ENCODE measurements around the gene FOXO3. TPM values are rescaled to one million over a fixed set of nuclear protein-coding genes. Genes with fewer than 3 reads are reported as not detected.

Gene FOXO3
- polyA plus RNA-seq, 1 of the 3 experiments (the other 2 are of a cell fraction), result 8.1 TPM

DNA sequence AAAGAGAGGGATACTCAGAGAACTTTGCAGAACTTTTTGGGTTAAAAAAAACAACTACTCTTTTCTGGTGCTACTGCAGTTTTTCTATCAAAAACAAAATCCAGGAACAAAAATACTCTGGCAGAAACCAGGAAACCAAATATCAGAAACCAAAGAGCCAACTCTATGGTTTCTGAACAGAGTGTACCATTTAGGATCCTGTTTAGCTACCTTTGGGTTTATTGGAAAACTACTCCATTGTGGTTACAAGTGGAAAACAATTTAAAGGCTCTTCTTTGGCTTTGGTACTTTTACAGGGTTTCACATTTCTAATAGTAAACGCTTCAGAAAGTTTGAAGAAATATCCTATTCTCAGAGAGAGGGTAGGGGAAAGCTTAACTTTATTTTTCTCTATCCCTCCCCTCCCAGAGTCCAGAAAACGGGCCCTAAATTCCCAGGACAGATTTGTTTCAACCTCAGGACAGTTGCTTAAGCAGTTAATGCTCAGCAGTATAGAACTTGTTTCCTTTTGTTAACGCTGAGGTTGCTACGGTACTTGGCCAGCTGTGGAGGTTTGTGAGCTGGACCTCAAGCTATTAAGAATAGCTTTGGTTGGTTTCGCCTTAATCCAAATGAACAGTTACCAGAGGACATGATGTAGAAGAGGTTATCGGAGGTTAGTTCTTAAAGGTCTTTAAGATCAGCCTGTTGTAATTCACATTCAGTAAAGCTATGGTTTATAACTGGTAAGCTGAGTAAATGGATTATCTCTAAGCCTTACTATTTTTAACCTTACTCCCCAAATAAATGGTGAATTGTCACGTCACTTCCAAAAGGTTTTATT is 47.9 kb downstream of the FOXO3 start:
- Histone ChIP-seq H3K9me2 (no peaks in the 10 kb centered on the region), H3K9me3 (no peaks in the 10 kb centered on the region), H3K9ac (no peak overlapping the region), H2AFZ (ENCODE audit: low read depth) (no peak overlapping the region), H3K4me3 (ENCODE audit: low read depth in 2 of 2, low read length in 1 of 2) (no peak overlapping the region), H3K27me3 (ENCODE audit: insufficient read depth) (no peaks in the 10 kb centered on the region), H4K20me1 (ENCODE audit: insufficient read depth) (peaks cover 53% of the 10 kb centered on the region), H3F3A (replicated peaks; ENCODE audit: insufficient read depth) (no peaks in the 10 kb centered on the region), H3K27ac (ENCODE audit: low read depth in 2 of 2, low read length in 1 of 2) (peak overlapping the region in 1 of 2 experiments; percentile 16; a peak in 1 of 4 replicates), H3K4me1 (ENCODE audit: control insufficient read depth in 1 of 2, insufficient read depth in 2 of 2, low read depth in 1 of 2, low read length in 1 of 2) (peaks cover 12 to 16% of the 10 kb centered on the region in 2 experiments; a peak in 3 of 4 replicates), H3K4me2 (no peak overlapping the region), H3K36me3 (replicated peaks in 1 of 2; ENCODE audit: control insufficient read depth in 1 of 2, insufficient read depth in 2 of 2, low read length in 1 of 2) (peaks cover 0 to 9% of the 10 kb centered on the region in 2 experiments), H3K79me2 (ENCODE audit: insufficient read depth) (peaks cover 82% of the 10 kb centered on the region)
- TF ChIP-seq NFIC (IDR thresholded peaks at IDR 0.05; ENCODE audit: borderline replicate concordance) (no peak), GATA2 (CRISPR knock-in tag; IDR thresholded peaks at IDR 0.05) (no peak), POLR2AphosphoS5 (IDR thresholded peaks at IDR 0.05; ENCODE audit: low read depth, low read length) (no peak), SMC3 (IDR thresholded peaks at IDR 0.05; ENCODE audit: low read depth, low read length) (no peak), NRF1 (IDR thresholded peaks at IDR 0.05; ENCODE audit: low read depth, low read length) (no peak)
- TF ChIP-seq, protein P1, sequence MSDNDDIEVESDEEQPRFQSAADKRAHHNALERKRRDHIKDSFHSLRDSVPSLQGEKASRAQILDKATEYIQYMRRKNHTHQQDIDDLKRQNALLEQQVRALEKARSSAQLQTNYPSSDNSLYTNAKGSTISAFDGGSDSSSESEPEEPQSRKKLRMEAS (IDR thresholded peaks at IDR 0.05; ENCODE audit: low read depth), result no peak
- TF ChIP-seq, protein P2, sequence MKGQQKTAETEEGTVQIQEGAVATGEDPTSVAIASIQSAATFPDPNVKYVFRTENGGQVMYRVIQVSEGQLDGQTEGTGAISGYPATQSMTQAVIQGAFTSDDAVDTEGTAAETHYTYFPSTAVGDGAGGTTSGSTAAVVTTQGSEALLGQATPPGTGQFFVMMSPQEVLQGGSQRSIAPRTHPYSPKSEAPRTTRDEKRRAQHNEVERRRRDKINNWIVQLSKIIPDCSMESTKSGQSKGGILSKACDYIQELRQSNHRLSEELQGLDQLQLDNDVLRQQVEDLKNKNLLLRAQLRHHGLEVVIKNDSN (IDR thresholded peaks at IDR 0.05; ENCODE audit: borderline replicate concordance, low read depth), result no peak
- DNase-seq, result no peak
- ChIA-PET POLR2A (no interaction called here), CTCF (interaction anchor here (1.0 kb wide), 1 partner anchor 18 kb away, joined by 3 read pairs; no protein-coding TSS in a partner anchor)
- WGBS (ENCODE audit: low lambda C conversion rate), result 85% methylated on average over 7 of the region's 7 CpGs

DNA sequence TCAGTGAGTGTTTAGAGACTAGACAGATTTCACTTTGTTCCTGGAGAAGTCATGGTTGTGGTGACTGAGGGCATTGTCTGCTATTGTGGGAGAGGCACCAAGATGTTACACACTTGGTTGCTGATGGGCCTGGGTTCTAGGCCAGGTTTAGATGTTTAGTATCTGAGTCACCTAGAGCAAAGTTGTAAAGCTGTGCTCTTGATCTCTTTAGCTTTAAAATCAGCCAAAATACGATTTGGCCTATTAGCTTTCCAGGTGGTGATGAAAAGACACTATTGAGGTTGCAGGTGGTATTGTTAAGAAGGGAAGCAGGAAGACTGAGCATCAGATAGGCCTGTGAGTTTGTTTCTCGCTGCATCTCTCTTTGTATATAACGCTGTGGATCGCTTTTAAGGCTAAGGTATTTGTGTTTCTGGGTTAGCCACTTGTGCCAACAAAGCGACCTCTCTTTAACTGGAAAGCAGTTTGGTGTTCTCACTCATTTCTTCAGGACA is 48.6 kb downstream of the FOXO3 start:
- Histone ChIP-seq H3K27ac (ENCODE audit: low read depth in 2 of 2, low read length in 1 of 2) (peak overlapping the region in 1 of 2 experiments; percentile 16; a peak in 1 of 4 replicates), H3K9me3 (no peaks in the 10 kb centered on the region), H3K4me1 (ENCODE audit: control insufficient read depth in 1 of 2, insufficient read depth in 2 of 2, low read depth in 1 of 2, low read length in 1 of 2) (peaks cover 14 to 16% of the 10 kb centered on the region in 2 experiments; a peak in 3 of 4 replicates), H3K36me3 (replicated peaks in 1 of 2; ENCODE audit: control insufficient read depth in 1 of 2, insufficient read depth in 2 of 2, low read length in 1 of 2) (peaks cover 0 to 9% of the 10 kb centered on the region in 2 experiments), H3K9ac (no peak overlapping the region), H4K20me1 (ENCODE audit: insufficient read depth) (peaks cover 54% of the 10 kb centered on the region), H2AFZ (ENCODE audit: low read depth) (no peak overlapping the region), H3K79me2 (ENCODE audit: insufficient read depth) (peaks cover 83% of the 10 kb centered on the region), H3K27me3 (ENCODE audit: insufficient read depth) (no peaks in the 10 kb centered on the region), H3K4me3 (ENCODE audit: low read depth in 2 of 2, low read length in 1 of 2) (no peak overlapping the region), H3K9me2 (no peaks in the 10 kb centered on the region), H3K4me2 (no peak overlapping the region), H3F3A (replicated peaks; ENCODE audit: insufficient read depth) (peaks cover 1% of the 10 kb centered on the region)
- CTCF ChIA-PET, result interaction anchor here (1.0 kb wide), 1 partner anchor 18 kb away, joined by 3 read pairs; no protein-coding TSS in a partner anchor
- peak; percentile 29; the same call in 1 of the 2 replicates for TF ChIP-seq FOSL2 (IDR thresholded peaks at IDR 0.05; ENCODE audit: borderline replicate concordance, low read depth)
- TF ChIP-seq TCF12 (IDR thresholded peaks at IDR 0.05), result peak; percentile 39; the same call in 1 of the 2 replicates
- TF ChIP-seq RXRA (IDR thresholded peaks at IDR 0.05; ENCODE audit: borderline replicate concordance, low read depth), result no peak
- peak; percentile 21; the same call in 1 of the 2 replicates for TF ChIP-seq JUND (IDR thresholded peaks at IDR 0.05)
- TF ChIP-seq NFIC (IDR thresholded peaks at IDR 0.05; ENCODE audit: borderline replicate concordance), result peak; percentile 25; the same call in 1 of the 2 replicates
- WGBS (ENCODE audit: low lambda C conversion rate), result 88% methylated on average over 5 of the region's 5 CpGs
- POLR2A ChIA-PET, result no interaction called here
- DNase-seq, result no peak

Measured in SK-N-SH (cell line).